Renal cortical epithelial cell (primary cell): Measurements from ENCODE around the gene SPATA12. TPM values are rescaled to one million over a fixed set of nuclear protein-coding genes. Genes with fewer than 3 reads are reported as not detected.

ENCODE experiments used
- DNase-seq: peaks from one replicate; pipeline ENCODE4 v3.0.0-alpha.2; 2011; ENCODE audit warnings: low read depth
- total RNA-seq: library from RNA; depleted of rRNA; stranded (reverse); fragments of >200 nt; gene quantifications from 2 replicates; pipeline ENCODE4 v1.2.3, GENCODE V29; 2014

SPATA12 gene
- 0.10 TPM in 1 of 2 replicates, not detected in the other for total RNA-seq

GRCh38 chr3:57060089-57060821 is at the start of gene SPATA12:
TSS of gene SPATA12 (plus strand) at chr3:57060664. CDS start at chr3:57073695, 13,031 bp downstream.
- peak; percentile 97 for DNase-seq

- DNase-seq, result peak; percentile 60
Observed at GRCh38 chr3:57011022-57011421, 49.4 kb upstream of the SPATA12 start.

- no peak for DNase-seq
Observed at GRCh38 chr3:57012847-57013246, 47.6 kb upstream of the SPATA12 start.

GRCh38 chr3:57015350-57015729 is 45.1 kb upstream of the SPATA12 start:
- no peak for DNase-seq

GRCh38 chr3:57015912-57016311 is 44.6 kb upstream of the SPATA12 start:
- DNase-seq, result no peak

GRCh38 chr3:57017459-57017845 is 43.0 kb upstream of the SPATA12 start:
- DNase-seq, result peak; percentile 45

- DNase-seq, result no peak
Observed at GRCh38 chr3:57018246-57018645, 42.2 kb upstream of the SPATA12 start.

- DNase-seq, result no peak
Observed at GRCh38 chr3:57019057-57019456, 41.4 kb upstream of the SPATA12 start.

- DNase-seq, result no peak
Observed at GRCh38 chr3:57025237-57025636, 35.2 kb upstream of the SPATA12 start.

GRCh38 chr3:57026944-57027343 is 33.5 kb upstream of the SPATA12 start:
- peak; percentile 44 for DNase-seq

- no peak for DNase-seq
Observed at GRCh38 chr3:57029383-57029782, 31.1 kb upstream of the SPATA12 start.

GRCh38 chr3:57029924-57030323 is 30.5 kb upstream of the SPATA12 start:
- DNase-seq, result peak; percentile 85

GRCh38 chr3:57030721-57031120 is 29.7 kb upstream of the SPATA12 start:
- no peak for DNase-seq

GRCh38 chr3:57031631-57032541 is 28.6 kb upstream of the SPATA12 start:
- DNase-seq, result no peak

- no peak for DNase-seq
Observed at GRCh38 chr3:57036952-57037351, 23.5 kb upstream of the SPATA12 start.

- DNase-seq, result no peak
Observed at GRCh38 chr3:57038466-57039164, 21.8 kb upstream of the SPATA12 start.

GRCh38 chr3:57041674-57042073 is 18.8 kb upstream of the SPATA12 start:
- DNase-seq, result no peak

- DNase-seq, result peak; percentile 62
Observed at GRCh38 chr3:57043518-57043917, 16.9 kb upstream of the SPATA12 start.

GRCh38 chr3:57046101-57046765 is 14.2 kb upstream of the SPATA12 start:
- DNase-seq, result no peak

GRCh38 chr3:57048052-57048671 is 12.3 kb upstream of the SPATA12 start:
- DNase-seq, result no peak

GRCh38 chr3:57048728-57049127 is 11.7 kb upstream of the SPATA12 start:
- no peak for DNase-seq
